T follicular helper cell (primary cell): Measurements from ENCODE around the gene PROC.
"Not testable (repeated sequence)": the region's sequence is repeated elsewhere in the genome, so short reads cannot be mapped to it uniquely, and the experiment has no call there.

Source experiments
- DNase-seq: peaks from one replicate; pipeline ENCODE4 v3.0.0-alpha.2; 2020; ENCODE audit warnings: low read depth

The PROC gene

GRCh38 chr2:127427376-127428056 is 9.3 kb downstream of the PROC start:
- no peak for DNase-seq

GRCh38 chr2:127428057-127428814 is 10.0 kb downstream of the PROC start:
- DNase-seq: no peak

- DNase-seq: no peak
These were observed 10.5 kb downstream of the PROC start for GRCh38 chr2:127428815-127429109.

- DNase-seq: no peak
These were observed 11.1 kb downstream of the PROC start for GRCh38 chr2:127429291-127429690.

- no peak for DNase-seq
These were observed 11.7 kb downstream of the PROC start for GRCh38 chr2:127429844-127430425.

- no peak for DNase-seq
These were observed 13.3 kb downstream of the PROC start for GRCh38 chr2:127431408-127432023.

GRCh38 chr2:127434515-127434914 is 16.3 kb downstream of the PROC start:
- DNase-seq: no peak

GRCh38 chr2:127437056-127437455 is 18.8 kb downstream of the PROC start:
- DNase-seq: no peak

GRCh38 chr2:127437781-127438726 is 19.8 kb downstream of the PROC start:
- DNase-seq: no peak

- DNase-seq: no peak
These were observed 21.1 kb downstream of the PROC start for GRCh38 chr2:127439343-127439742.

GRCh38 chr2:127448526-127448925 is 30.3 kb downstream of the PROC start:
- DNase-seq: no peak

- no peak for DNase-seq
These were observed 31.2 kb downstream of the PROC start for GRCh38 chr2:127449414-127449813.

- no peak for DNase-seq
These were observed 31.7 kb downstream of the PROC start for GRCh38 chr2:127449898-127450297.

GRCh38 chr2:127451981-127452380 is 33.8 kb downstream of the PROC start:
- DNase-seq: no peak

- DNase-seq: not testable (repeated sequence)
These were observed 34.2 kb downstream of the PROC start for GRCh38 chr2:127452423-127452822.

GRCh38 chr2:127453013-127453391 is 34.8 kb downstream of the PROC start:
- no peak for DNase-seq

GRCh38 chr2:127453392-127454171 is 35.4 kb downstream of the PROC start:
- DNase-seq: no peak

- DNase-seq: no peak
These were observed 36.7 kb downstream of the PROC start for GRCh38 chr2:127454595-127455565.

GRCh38 chr2:127455566-127456493 is 37.6 kb downstream of the PROC start:
- DNase-seq: peak; percentile 6
